OCI-LY1 (cell line): Measurements from ENCODE around the gene FARP1.

Experiments used
- H2AFZ ChIP-seq: fragments of 200-600 bp; sonication (generic), shearing (Covaris generic); 2 replicates; pipeline ENCODE4 v1.6.0; 2014; ENCODE audit warnings: antibody characterized with exemption, mild to moderate bottlenecking, low read length
- H3F3A ChIP-seq: fragments of 200-600 bp; sonication (generic), shearing (Covaris generic); 2 replicates; pipeline ENCODE4 v1.6.0; 2014; ENCODE audit warnings: mild to moderate bottlenecking, antibody characterized with exemption, low read length, moderate library complexity; ENCODE audit not compliant: insufficient read depth
- H3K27ac ChIP-seq: fragments of 200-600 bp; sonication (generic); 2 replicates; pipeline ENCODE4 v1.5.1; 2014; ENCODE audit warnings: low read length, mixed run types, mild to moderate bottlenecking, low read depth; ENCODE audit not compliant: poor library complexity, severe bottlenecking
- H3K27me3 ChIP-seq: fragments of 200-600 bp; sonication (generic); 2 replicates; pipeline ENCODE4 v1.6.0; 2014; ENCODE audit warnings: antibody characterized with exemption, mild to moderate bottlenecking, low read length, moderate library complexity; ENCODE audit not compliant: insufficient read depth
- H3K36me3 ChIP-seq: fragments of 200-600 bp; sonication (generic); 2 replicates; pipeline ENCODE4 v1.6.1; 2014; ENCODE audit warnings: mild to moderate bottlenecking, antibody characterized with exemption, low read length, moderate library complexity, mixed read lengths; ENCODE audit not compliant: insufficient read depth
- H3K4me1 ChIP-seq: fragments of 200-600 bp; sonication (generic); 2 replicates; pipeline ENCODE4 v1.5.1; 2014; ENCODE audit warnings: mild to moderate bottlenecking, low read length, moderate library complexity; ENCODE audit not compliant: insufficient read depth, severe bottlenecking
- H3K4me2 ChIP-seq: fragments of 200-600 bp; sonication (generic), shearing (Covaris generic); 2 replicates; pipeline ENCODE4 v1.6.1; 2014; ENCODE audit warnings: low read length
- H3K4me3 ChIP-seq: fragments of 200-600 bp; sonication (generic); 2 replicates; pipeline ENCODE4 v1.5.1; 2014; ENCODE audit warnings: low read length, low read depth, mild to moderate bottlenecking, mixed read lengths; ENCODE audit not compliant: poor library complexity, severe bottlenecking
- H3K79me2 ChIP-seq: fragments of 200-600 bp; shearing (Covaris generic); 2 replicates; pipeline ENCODE4 v1.6.1; 2016; ENCODE audit warnings: mixed run types, low read length, mixed read lengths; ENCODE audit not compliant: insufficient read depth
- H3K9ac ChIP-seq: fragments of 200-600 bp; sonication (generic), shearing (Covaris generic); 2 replicates; pipeline ENCODE4 v1.6.1; 2014; ENCODE audit warnings: mild to moderate bottlenecking, low read length, mixed read lengths
- H3K9me2 ChIP-seq: fragments of 200-600 bp; sonication (generic), shearing (Covaris generic); 2 replicates; pipeline ENCODE4 v1.6.1; 2014; ENCODE audit warnings: low read depth, mild to moderate bottlenecking, low read length, mixed read lengths
- H3K9me3 ChIP-seq: fragments of 200-600 bp; shearing (Covaris generic); 2 replicates; pipeline ENCODE4 v1.6.1; 2014; ENCODE audit warnings: low read length, mixed read lengths
- H4K20me1 ChIP-seq: fragments of 200-600 bp; sonication (generic), shearing (Covaris generic); 2 replicates; pipeline ENCODE4 v1.6.0; 2016; ENCODE audit warnings: mild to moderate bottlenecking, low read length; ENCODE audit not compliant: insufficient read depth
- EZH2 ChIP-seq: fragments of 200-600 bp; sonication (generic), shearing (Covaris generic); IDR thresholded peaks from 2 replicates; pipeline ENCODE4 v1.8.0; 2017; ENCODE audit warnings: borderline replicate concordance, mixed run types, mild to moderate bottlenecking, antibody characterized with exemption, low read length, moderate library complexity, mixed read lengths
- TF ChIP-seq, protein P1 (sequence below): fragments of 200-600 bp; sonication (generic), shearing (Covaris generic); IDR thresholded peaks from 2 replicates; pipeline ENCODE4 v1.5.1; 2017; ENCODE audit warnings: mild to moderate bottlenecking, antibody characterized with exemption, low read length, moderate library complexity, mixed read lengths

Gene FARP1

DNA sequence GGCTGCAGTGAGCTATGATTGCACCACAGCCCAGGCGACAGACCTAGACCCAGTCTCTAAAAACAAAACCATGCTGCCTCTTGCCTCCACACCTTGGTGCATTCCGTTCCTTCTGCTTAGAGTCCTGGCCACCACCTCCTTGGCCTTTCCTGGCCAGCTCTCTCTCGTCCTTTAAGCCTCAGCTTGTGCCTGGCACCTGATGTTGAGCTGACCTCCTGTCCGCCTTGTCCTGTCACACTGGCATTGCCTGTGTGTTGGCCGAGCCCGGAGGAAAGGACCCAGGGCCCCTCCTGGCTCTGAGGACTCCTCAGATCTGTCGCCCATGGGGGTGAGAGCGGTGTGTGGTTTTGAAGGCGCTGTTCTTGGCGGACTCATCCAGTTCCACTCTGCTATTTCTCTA is 290.8 kb downstream of the FARP1 start:
- no peak overlapping the region for H3K4me2 ChIP-seq
- no peaks in the 10 kb centered on the region for H4K20me1 ChIP-seq
- H3K4me3 ChIP-seq, result no peak overlapping the region
- no peaks in the 10 kb centered on the region for H3F3A ChIP-seq
- H3K79me2 ChIP-seq, result no peaks in the 10 kb centered on the region
- H3K9ac ChIP-seq, result no peak overlapping the region
- H2AFZ ChIP-seq, result no peak overlapping the region
- H3K9me2 ChIP-seq, result no peaks in the 10 kb centered on the region
- H3K27me3 ChIP-seq, result no peaks in the 10 kb centered on the region; the same call in 1 of the 2 replicates
- H3K36me3 ChIP-seq, result no peaks in the 10 kb centered on the region
- H3K4me1 ChIP-seq, result no peaks in the 10 kb centered on the region
- no peak overlapping the region for H3K27ac ChIP-seq
- H3K9me3 ChIP-seq, result no peaks in the 10 kb centered on the region
- TF ChIP-seq EZH2, result no peak
- TF ChIP-seq, protein P1, sequence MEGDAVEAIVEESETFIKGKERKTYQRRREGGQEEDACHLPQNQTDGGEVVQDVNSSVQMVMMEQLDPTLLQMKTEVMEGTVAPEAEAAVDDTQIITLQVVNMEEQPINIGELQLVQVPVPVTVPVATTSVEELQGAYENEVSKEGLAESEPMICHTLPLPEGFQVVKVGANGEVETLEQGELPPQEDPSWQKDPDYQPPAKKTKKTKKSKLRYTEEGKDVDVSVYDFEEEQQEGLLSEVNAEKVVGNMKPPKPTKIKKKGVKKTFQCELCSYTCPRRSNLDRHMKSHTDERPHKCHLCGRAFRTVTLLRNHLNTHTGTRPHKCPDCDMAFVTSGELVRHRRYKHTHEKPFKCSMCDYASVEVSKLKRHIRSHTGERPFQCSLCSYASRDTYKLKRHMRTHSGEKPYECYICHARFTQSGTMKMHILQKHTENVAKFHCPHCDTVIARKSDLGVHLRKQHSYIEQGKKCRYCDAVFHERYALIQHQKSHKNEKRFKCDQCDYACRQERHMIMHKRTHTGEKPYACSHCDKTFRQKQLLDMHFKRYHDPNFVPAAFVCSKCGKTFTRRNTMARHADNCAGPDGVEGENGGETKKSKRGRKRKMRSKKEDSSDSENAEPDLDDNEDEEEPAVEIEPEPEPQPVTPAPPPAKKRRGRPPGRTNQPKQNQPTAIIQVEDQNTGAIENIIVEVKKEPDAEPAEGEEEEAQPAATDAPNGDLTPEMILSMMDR, result no peak

- Histone ChIP-seq H4K20me1 (no peaks in the 10 kb centered on the region), H3K9ac (no peak overlapping the region), H3K27me3 (no peaks in the 10 kb centered on the region; the same call in 1 of the 2 replicates), H3K27ac (no peak overlapping the region), H3K36me3 (no peaks in the 10 kb centered on the region), H3K4me1 (no peaks in the 10 kb centered on the region), H3K9me3 (no peaks in the 10 kb centered on the region), H2AFZ (no peak overlapping the region), H3K4me2 (no peak overlapping the region), H3F3A (no peaks in the 10 kb centered on the region), H3K9me2 (no peaks in the 10 kb centered on the region), H3K79me2 (no peaks in the 10 kb centered on the region), H3K4me3 (no peak overlapping the region)
- no peak for TF ChIP-seq EZH2
- TF ChIP-seq, protein P1, result no peak
Measured at GRCh38 chr13:98434060-98434459, 291.2 kb downstream of the FARP1 start.

- no peaks in the 10 kb centered on the region for H3F3A ChIP-seq
- TF ChIP-seq, protein P1, result no peak
- TF ChIP-seq EZH2, result no peak
- H3K4me2 ChIP-seq, result no peak overlapping the region
- no peaks in the 10 kb centered on the region for H4K20me1 ChIP-seq
- no peaks in the 10 kb centered on the region; the same call in 1 of the 2 replicates for H3K27me3 ChIP-seq
- no peaks in the 10 kb centered on the region for H3K4me1 ChIP-seq
- no peaks in the 10 kb centered on the region for H3K9me2 ChIP-seq
- no peaks in the 10 kb centered on the region for H3K9me3 ChIP-seq
- H2AFZ ChIP-seq, result no peak overlapping the region
- H3K79me2 ChIP-seq, result no peaks in the 10 kb centered on the region
- H3K36me3 ChIP-seq, result no peaks in the 10 kb centered on the region
- H3K27ac ChIP-seq, result no peak overlapping the region
- H3K9ac ChIP-seq, result no peak overlapping the region
- H3K4me3 ChIP-seq, result no peak overlapping the region
Measured at GRCh38 chr13:98435376-98435775, 292.5 kb downstream of the FARP1 start.
